HepG2 (cell line): ENCODE results near the gene SLC22A23.

Source experiments
- CBX1 ChIP-seq: IDR thresholded peaks from one replicate; pipeline ENCODE4 v1.6.1; 2016; ENCODE audit warnings: antibody characterized with exemption, low read depth
- CREB1 ChIP-seq, 2 experiments: fragments of 450-650 bp in 1 of 2; IDR thresholded peaks; 2 replicates each; pipeline ENCODE4 v1.6.1; 2016 to 2017; ENCODE audit warnings: control low read depth in 1 of 2, mild to moderate bottlenecking in 1 of 2, missing compliant biosample characterization in 1 of 2, missing genetic modification characterization in 1 of 2
- DNMT1 ChIP-seq: sonication (generic); formaldehyde crosslinking; IDR thresholded peaks from 2 replicates; pipeline ENCODE4 v1.5.1; 2020; ENCODE audit warnings: mild to moderate bottlenecking, missing genetic modification reagents
- KAT7 ChIP-seq: IDR thresholded peaks from 2 replicates; pipeline ENCODE4 v1.6.1; 2018; ENCODE audit warnings: borderline replicate concordance, missing compliant biosample characterization
- RFX3 ChIP-seq: IDR thresholded peaks from 2 replicates; pipeline ENCODE4 v1.6.1; 2016; ENCODE audit warnings: missing biosample characterization, missing genetic modification reagents
- RXRA ChIP-seq: sonication (generic); formaldehyde crosslinking; IDR thresholded peaks from 2 replicates; pipeline ENCODE4 v1.5.1; 2020; ENCODE audit warnings: missing genetic modification reagents
- SMARCC2 ChIP-seq: fragments of 450-650 bp; IDR thresholded peaks from 2 replicates; pipeline ENCODE4 v1.6.1; 2017; ENCODE audit warnings: antibody characterized with exemption, mild to moderate bottlenecking
- ZBTB8A ChIP-seq: sonication (generic); formaldehyde crosslinking; IDR thresholded peaks from 2 replicates; pipeline ENCODE4 v1.4.0; 2020; ENCODE audit warnings: mild to moderate bottlenecking, low read depth, missing genetic modification reagents, borderline replicate concordance
- TF ChIP-seq, protein P1 (sequence below): sonication (generic); formaldehyde crosslinking; IDR thresholded peaks from 2 replicates; pipeline ENCODE4 v1.5.0; 2020; ENCODE audit warnings: mild to moderate bottlenecking, missing genetic modification reagents, moderate library complexity
- TF ChIP-seq, protein P2 (sequence below): fragments of 450-650 bp; IDR thresholded peaks from 2 replicates; pipeline ENCODE4 v1.6.1; 2017

DNA sequence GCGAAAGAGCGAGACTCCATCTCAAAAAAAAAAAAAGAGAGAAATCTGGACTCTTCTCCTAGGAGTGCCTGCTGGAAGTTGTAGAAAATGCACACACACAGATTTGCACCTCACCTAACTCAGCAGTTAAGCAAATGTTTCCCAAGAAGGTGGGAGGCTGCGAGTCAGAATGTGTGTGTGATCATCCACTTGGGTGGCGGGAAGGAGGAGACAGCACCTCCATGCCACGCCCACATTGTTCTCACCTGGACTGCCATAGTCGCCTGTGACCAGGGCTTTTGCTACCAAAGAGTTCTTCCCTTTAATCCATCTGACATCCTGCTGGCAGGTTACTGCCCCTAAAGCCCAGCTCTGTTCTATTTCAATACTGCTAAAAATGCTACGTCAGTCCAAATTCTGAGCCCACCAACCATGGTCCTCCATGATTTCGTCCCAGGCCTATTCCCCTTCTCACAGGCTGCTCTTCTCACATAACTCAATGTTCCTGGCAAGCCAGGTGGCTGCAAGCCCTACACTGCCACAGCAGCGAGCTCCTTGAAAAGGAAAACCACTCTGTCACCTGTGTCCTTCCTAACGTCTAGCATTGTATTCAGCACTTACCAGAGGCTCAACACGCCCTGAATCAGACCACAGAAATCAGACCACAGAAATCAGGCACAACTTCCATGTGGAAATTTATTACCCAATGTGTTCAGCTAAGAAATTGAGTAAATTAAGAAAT is 120.6 kb downstream of the SLC22A23 start:
- TF ChIP-seq DNMT1 (CRISPR knock-in tag) (no peak), RFX3 (no peak), ZBTB8A (CRISPR knock-in tag) (no peak), KAT7 (CRISPR knock-in tag) (no peak), CBX1 (no peak), SMARCC2 (no peak), CREB1 (IDR thresholded peaks at IDR 0.05) (no peak), CREB1 (CRISPR knock-in tag; IDR thresholded peaks at IDR 0.05) (no peak), RXRA (no peak)
- TF ChIP-seq, protein P1, sequence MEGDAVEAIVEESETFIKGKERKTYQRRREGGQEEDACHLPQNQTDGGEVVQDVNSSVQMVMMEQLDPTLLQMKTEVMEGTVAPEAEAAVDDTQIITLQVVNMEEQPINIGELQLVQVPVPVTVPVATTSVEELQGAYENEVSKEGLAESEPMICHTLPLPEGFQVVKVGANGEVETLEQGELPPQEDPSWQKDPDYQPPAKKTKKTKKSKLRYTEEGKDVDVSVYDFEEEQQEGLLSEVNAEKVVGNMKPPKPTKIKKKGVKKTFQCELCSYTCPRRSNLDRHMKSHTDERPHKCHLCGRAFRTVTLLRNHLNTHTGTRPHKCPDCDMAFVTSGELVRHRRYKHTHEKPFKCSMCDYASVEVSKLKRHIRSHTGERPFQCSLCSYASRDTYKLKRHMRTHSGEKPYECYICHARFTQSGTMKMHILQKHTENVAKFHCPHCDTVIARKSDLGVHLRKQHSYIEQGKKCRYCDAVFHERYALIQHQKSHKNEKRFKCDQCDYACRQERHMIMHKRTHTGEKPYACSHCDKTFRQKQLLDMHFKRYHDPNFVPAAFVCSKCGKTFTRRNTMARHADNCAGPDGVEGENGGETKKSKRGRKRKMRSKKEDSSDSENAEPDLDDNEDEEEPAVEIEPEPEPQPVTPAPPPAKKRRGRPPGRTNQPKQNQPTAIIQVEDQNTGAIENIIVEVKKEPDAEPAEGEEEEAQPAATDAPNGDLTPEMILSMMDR (CRISPR knock-in tag) = no peak
- TF ChIP-seq, protein P2, sequence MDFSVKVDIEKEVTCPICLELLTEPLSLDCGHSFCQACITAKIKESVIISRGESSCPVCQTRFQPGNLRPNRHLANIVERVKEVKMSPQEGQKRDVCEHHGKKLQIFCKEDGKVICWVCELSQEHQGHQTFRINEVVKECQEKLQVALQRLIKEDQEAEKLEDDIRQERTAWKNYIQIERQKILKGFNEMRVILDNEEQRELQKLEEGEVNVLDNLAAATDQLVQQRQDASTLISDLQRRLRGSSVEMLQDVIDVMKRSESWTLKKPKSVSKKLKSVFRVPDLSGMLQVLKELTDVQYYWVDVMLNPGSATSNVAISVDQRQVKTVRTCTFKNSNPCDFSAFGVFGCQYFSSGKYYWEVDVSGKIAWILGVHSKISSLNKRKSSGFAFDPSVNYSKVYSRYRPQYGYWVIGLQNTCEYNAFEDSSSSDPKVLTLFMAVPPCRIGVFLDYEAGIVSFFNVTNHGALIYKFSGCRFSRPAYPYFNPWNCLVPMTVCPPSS = no peak
